Measurements from ENCODE around the gene NUP107. TPM values are rescaled to one million over a fixed set of nuclear protein-coding genes. Genes with fewer than 3 reads are reported as not detected.

The NUP107 gene
- total RNA-seq, 2 experiments from 2014 or later = 37.2 to 38.7 TPM

DNA sequence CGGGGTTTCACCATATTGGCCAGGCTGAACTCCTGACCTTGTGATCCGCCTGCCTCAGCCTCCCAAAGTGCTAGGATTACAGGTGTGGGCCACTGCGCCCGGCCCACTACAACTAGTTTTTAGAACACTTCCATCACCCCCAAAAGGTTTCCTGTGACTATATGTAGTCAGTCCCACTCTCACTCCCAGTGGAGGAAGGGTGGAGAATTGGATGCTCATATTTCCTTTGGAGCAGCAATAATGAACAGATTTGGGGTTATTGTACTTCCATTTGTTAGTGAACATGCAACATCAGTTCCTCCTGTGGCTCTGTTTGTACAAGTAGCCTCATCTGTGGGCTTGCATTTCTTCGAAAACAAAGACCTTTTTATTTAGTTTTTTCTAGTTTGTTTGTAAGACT, 40.3 kb upstream of the NUP107 start:
- Mint-ChIP-seq H3K27me3 (no peaks in the 10 kb centered on the region), H3K4me3 (peak overlapping the region; percentile 39), H3K27ac (peak overlapping the region; percentile 81), H3K36me3 (ENCODE audit: low read depth) (peaks cover 83% of the 10 kb centered on the region), H3K4me1 (ENCODE audit: low read depth) (peaks cover 87% of the 10 kb centered on the region), H3K9me3 (no peaks in the 10 kb centered on the region)
- DNase-seq = no peak
- ATAC-seq (ENCODE audit: poor library complexity) = no peak
- no peaks in the 10 kb centered on the region for H3K27me3 ChIP-seq (ENCODE audit: control insufficient read depth in 1 of 2, insufficient read depth in 2 of 2, low read length in 2 of 2)
- TF ChIP-seq, protein P1, sequence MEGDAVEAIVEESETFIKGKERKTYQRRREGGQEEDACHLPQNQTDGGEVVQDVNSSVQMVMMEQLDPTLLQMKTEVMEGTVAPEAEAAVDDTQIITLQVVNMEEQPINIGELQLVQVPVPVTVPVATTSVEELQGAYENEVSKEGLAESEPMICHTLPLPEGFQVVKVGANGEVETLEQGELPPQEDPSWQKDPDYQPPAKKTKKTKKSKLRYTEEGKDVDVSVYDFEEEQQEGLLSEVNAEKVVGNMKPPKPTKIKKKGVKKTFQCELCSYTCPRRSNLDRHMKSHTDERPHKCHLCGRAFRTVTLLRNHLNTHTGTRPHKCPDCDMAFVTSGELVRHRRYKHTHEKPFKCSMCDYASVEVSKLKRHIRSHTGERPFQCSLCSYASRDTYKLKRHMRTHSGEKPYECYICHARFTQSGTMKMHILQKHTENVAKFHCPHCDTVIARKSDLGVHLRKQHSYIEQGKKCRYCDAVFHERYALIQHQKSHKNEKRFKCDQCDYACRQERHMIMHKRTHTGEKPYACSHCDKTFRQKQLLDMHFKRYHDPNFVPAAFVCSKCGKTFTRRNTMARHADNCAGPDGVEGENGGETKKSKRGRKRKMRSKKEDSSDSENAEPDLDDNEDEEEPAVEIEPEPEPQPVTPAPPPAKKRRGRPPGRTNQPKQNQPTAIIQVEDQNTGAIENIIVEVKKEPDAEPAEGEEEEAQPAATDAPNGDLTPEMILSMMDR (IDR thresholded peaks at IDR 0.05) = no peak
- intact Hi-C loops (cut with DNase I, micrococcal nuclease) = loop anchor here in 1 of 2 experiments (5.0 kb wide), 1 partner anchor 34 kb away; the partner anchor contains the start of gene RAP1B
- CTCF ChIA-PET = interaction anchor here (1.4 to 1.5 kb wide), 2 partner anchors 11 to 19 kb away, joined by 3 read pairs; no protein-coding TSS in a partner anchor
- H3K9me3 ChIP-seq (ENCODE audit: control insufficient read depth in 1 of 2, insufficient read depth in 1 of 2, low read length in 2 of 2) = no peaks in the 10 kb centered on the region
- peaks cover 43% of the 10 kb centered on the region for H3K36me3 ChIP-seq (ENCODE audit: insufficient read depth, low read length)
- no peak overlapping the region for H3K27ac ChIP-seq (ENCODE audit: low read depth in 1 of 2, low read length in 2 of 2)
- POLR2A ChIA-PET = interaction anchor here (0.6 to 1.7 kb wide), 7 partner anchors 12 to 162 kb away, joined by 3 to 5 read pairs (median 3); partner anchors contain the start of genes MDM2 and RAP1B
- no peak overlapping the region for H3K4me3 ChIP-seq (ENCODE audit: low read length)
- peaks cover 27% of the 10 kb centered on the region for H3K4me1 ChIP-seq (ENCODE audit: insufficient read depth, low read length)

DNA sequence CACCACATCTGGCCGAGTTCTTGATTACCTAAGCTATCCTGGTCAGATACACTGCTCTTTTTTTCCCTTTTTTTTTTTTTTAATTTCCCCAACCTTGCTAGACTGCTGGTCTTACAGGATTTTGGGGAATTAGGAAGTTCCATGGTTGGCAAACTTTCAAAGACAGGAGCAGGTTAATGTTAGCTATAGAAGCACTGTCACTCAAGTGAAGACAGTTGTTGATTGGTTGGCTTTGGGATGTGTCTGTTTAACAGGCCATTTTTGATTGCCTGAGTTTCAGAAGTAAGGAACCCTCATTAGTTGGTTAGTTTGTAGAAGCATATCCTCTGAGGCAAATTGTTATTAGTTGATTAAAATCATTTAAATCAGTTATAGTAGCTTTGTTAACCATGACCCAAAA, 39.3 kb upstream of the NUP107 start:
- TF ChIP-seq, protein P1 (IDR thresholded peaks at IDR 0.05) = no peak
- Mint-ChIP-seq H3K4me1 (ENCODE audit: low read depth) (peaks cover 81% of the 10 kb centered on the region), H3K27ac (peak overlapping the region; percentile 81), H3K4me3 (peak overlapping the region; percentile 15), H3K9me3 (no peaks in the 10 kb centered on the region), H3K27me3 (no peaks in the 10 kb centered on the region), H3K36me3 (ENCODE audit: low read depth) (peaks cover 82% of the 10 kb centered on the region)
- ATAC-seq (ENCODE audit: poor library complexity) (no peak), DNase-seq (no peak)
- Histone ChIP-seq H3K9me3 (ENCODE audit: control insufficient read depth in 1 of 2, insufficient read depth in 1 of 2, low read length in 2 of 2) (no peaks in the 10 kb centered on the region), H3K4me1 (ENCODE audit: insufficient read depth, low read length) (peaks cover 26% of the 10 kb centered on the region), H3K4me3 (ENCODE audit: low read length) (no peak overlapping the region), H3K27ac (ENCODE audit: low read depth in 1 of 2, low read length in 2 of 2) (no peak overlapping the region), H3K36me3 (ENCODE audit: insufficient read depth, low read length) (peaks cover 50% of the 10 kb centered on the region), H3K27me3 (ENCODE audit: control insufficient read depth in 1 of 2, insufficient read depth in 2 of 2, low read length in 2 of 2) (no peaks in the 10 kb centered on the region)
- POLR2A ChIA-PET = interaction anchor here (1.3 kb wide), 1 partner anchor 34 kb away, joined by 5 read pairs; no protein-coding TSS in a partner anchor
- CTCF ChIA-PET = no interaction called here
- intact Hi-C loops (cut with DNase I, micrococcal nuclease) = loop anchor here in 1 of 2 experiments (5.0 kb wide), 1 partner anchor 35 kb away; the partner anchor contains the start of gene RAP1B

DNA sequence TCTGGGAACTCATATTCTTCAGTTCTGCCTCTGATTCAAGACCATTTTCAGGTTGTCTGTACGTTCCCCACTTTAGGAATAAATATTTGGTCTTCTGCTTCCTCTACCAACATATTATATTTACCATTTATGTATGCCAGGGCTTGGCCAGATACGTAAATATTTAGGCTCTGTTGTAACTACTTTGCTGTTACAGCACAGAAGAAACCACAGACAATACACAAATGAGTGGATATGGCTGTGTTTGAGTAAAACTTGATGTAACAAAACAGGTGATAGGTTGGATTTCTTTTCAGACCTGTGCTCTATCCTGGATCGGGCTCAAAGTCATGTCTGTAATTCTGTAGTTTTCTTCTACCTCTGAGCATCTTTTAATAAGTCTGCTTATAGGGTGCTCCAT, 38.6 kb upstream of the NUP107 start:
- H3K4me1 Mint-ChIP-seq (ENCODE audit: low read depth) = peaks cover 74% of the 10 kb centered on the region
- peak; percentile 65 for ATAC-seq (ENCODE audit: poor library complexity)

More for the DNA sequence above, 38.6 kb upstream of the NUP107 start:
- ChIA-PET POLR2A (interaction anchor here (0.6 to 1.3 kb wide), 3 partner anchors 9 to 26 kb away, joined by 3 to 4 read pairs (median 3); no protein-coding TSS in a partner anchor), CTCF (no interaction called here)
- no peak for DNase-seq
- H3K27ac Mint-ChIP-seq = peak overlapping the region; percentile 81
- Histone ChIP-seq H3K9me3 (ENCODE audit: control insufficient read depth in 1 of 2, insufficient read depth in 1 of 2, low read length in 2 of 2) (no peaks in the 10 kb centered on the region), H3K4me1 (ENCODE audit: insufficient read depth, low read length) (peaks cover 22% of the 10 kb centered on the region), H3K4me3 (ENCODE audit: low read length) (no peak overlapping the region), H3K27me3 (ENCODE audit: control insufficient read depth in 1 of 2, insufficient read depth in 2 of 2, low read length in 2 of 2) (no peaks in the 10 kb centered on the region), H3K27ac (ENCODE audit: low read depth in 1 of 2, low read length in 2 of 2) (no peak overlapping the region), H3K36me3 (ENCODE audit: insufficient read depth, low read length) (peaks cover 50% of the 10 kb centered on the region)
- H3K36me3 Mint-ChIP-seq (ENCODE audit: low read depth) = peaks cover 83% of the 10 kb centered on the region
- H3K4me3 Mint-ChIP-seq = peak overlapping the region; percentile 13
- intact Hi-C loops (cut with DNase I, micrococcal nuclease) = loop anchor here in 1 of 2 experiments (5.0 kb wide), 1 partner anchor 36 kb away; the partner anchor contains the start of gene RAP1B
- H3K9me3 Mint-ChIP-seq = no peaks in the 10 kb centered on the region
- TF ChIP-seq, protein P1 (IDR thresholded peaks at IDR 0.05) = no peak
- H3K27me3 Mint-ChIP-seq = no peaks in the 10 kb centered on the region

All from CD4-positive, alpha-beta T cell (primary cell).